ENCODE data around the gene PDS5B. TPM values are rescaled to one million over a fixed set of nuclear protein-coding genes. Genes with fewer than 3 reads are reported as not detected.

The PDS5B gene
- total and polyA plus RNA-seq, 10 of the 15 experiments (the other 5 are each of a cell fraction or from before 2014, with no cell fraction given), result 15.4 to 55.3 (median 30.7) TPM

DNA sequence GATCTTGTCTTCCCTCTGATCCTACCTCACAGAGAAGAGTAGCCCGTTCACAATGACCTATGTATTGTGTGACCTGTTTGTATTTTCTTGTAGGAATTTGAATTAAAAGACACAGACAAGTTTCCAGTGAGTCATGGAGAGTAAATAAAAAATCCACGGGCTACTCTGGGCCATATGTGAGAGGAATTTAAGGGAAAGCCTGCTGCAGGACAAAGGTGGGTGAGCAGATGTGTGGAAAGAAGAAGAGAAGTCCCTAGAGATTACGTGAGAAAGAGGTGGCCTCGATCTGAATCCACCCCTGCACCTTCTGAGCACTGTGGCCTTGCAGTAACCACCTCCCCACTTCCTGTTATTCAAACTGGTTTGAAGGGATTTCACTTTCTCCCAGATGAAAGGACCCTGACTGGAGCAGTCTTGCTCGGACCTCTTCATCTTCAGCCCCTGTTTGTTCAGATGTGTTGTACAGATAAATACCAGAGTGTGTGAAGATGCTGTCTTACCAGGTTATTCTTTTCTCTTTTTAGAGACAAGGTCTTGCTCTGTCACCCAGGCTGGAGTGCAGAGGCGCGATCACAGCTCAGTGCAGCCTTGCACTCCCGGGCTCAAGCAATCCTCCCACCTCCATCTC lies 205.4 kb downstream of the PDS5B start (continued):
- TF ChIP-seq EP300 (IDR thresholded peaks at IDR 0.05; ENCODE audit: borderline replicate concordance in 1 of 2, control insufficient read depth in 1 of 2, low read depth in 2 of 2, low read length in 2 of 2) (peak in 1 of 2 experiments; percentile 39; a peak in 1 of 4 replicates), MEF2B (IDR thresholded peaks at IDR 0.05; ENCODE audit: partially characterized antibody, poor library complexity, severe bottlenecking) (peak; percentile 94), JUNB (IDR thresholded peaks at IDR 0.05) (no peak), FOXM1 (IDR thresholded peaks at IDR 0.05; ENCODE audit: low read depth, low read length) (peak; percentile 38; the same call in 1 of the 2 replicates), MXI1 (IDR thresholded peaks at IDR 0.05; ENCODE audit: low read depth, low read length) (no peak), RELA (IDR thresholded peaks at IDR 0.05; ENCODE audit: borderline replicate concordance, partially characterized antibody) (no peak), SMARCA5 (IDR thresholded peaks at IDR 0.05) (no peak), MTA2 (IDR thresholded peaks at IDR 0.05; ENCODE audit: low read depth) (peak; percentile 51; the same call in 1 of the 2 replicates), POLR2A (IDR thresholded peaks at IDR 0.05; ENCODE audit: low read depth, low read length) (no peak), SMC3 (IDR thresholded peaks at IDR 0.05; ENCODE audit: borderline replicate concordance, low read length) (no peak), PAX8 (IDR thresholded peaks at IDR 0.05) (no peak), GABPA (IDR thresholded peaks at IDR 0.05; ENCODE audit: low read depth) (no peak), KLF5 (IDR thresholded peaks at IDR 0.05; ENCODE audit: partially characterized antibody) (no peak), HDAC6 (IDR thresholded peaks at IDR 0.05; ENCODE audit: unreplicated experiment) (no peak), IRF4 (IDR thresholded peaks at IDR 0.05; ENCODE audit: low read depth, low read length) (peak; percentile 62), POLR2AphosphoS2 (IDR thresholded peaks at IDR 0.05; ENCODE audit: low read depth, low read length) (no peak), TCF7 (IDR thresholded peaks at IDR 0.05; ENCODE audit: borderline replicate concordance) (no peak), EGR1 (IDR thresholded peaks at IDR 0.05; ENCODE audit: borderline replicate concordance in 1 of 2, low read depth in 2 of 2, low read length in 2 of 2) (no peak), ZNF622 (IDR thresholded peaks at IDR 0.05) (no peak), ZNF384 (IDR thresholded peaks at IDR 0.05; ENCODE audit: borderline replicate concordance, low read depth, low read length) (no peak), LARP7 (IDR thresholded peaks at IDR 0.05) (0 out of 2 replicates have a peak, but pooled peaks have one; percentile 32), SUZ12 (IDR thresholded peaks at IDR 0.05; ENCODE audit: unreplicated experiment) (no peak), MEF2A (IDR thresholded peaks at IDR 0.05; ENCODE audit: insufficient read depth, low read depth, low read length) (no peak), JUND (IDR thresholded peaks at IDR 0.05; ENCODE audit: low read depth, low read length) (no peak), FOXK2 (IDR thresholded peaks at IDR 0.05) (no peak), TCF12 (IDR thresholded peaks at IDR 0.05; ENCODE audit: low read depth, low read length) (no peak; the same call in 1 of the 2 replicates), SMAD1 (IDR thresholded peaks at IDR 0.05; ENCODE audit: low read depth, partially characterized antibody) (no peak), BRCA1 (IDR thresholded peaks at IDR 0.05; ENCODE audit: low read depth, low read length) (no peak), CBX3 (IDR thresholded peaks at IDR 0.05; ENCODE audit: borderline replicate concordance, low read depth) (no peak), KAT2A (conservative IDR thresholded peaks at IDR 0.05; ENCODE audit: control insufficient read depth, low read depth, low read length) (no peak)
- TF ChIP-seq, protein P1, sequence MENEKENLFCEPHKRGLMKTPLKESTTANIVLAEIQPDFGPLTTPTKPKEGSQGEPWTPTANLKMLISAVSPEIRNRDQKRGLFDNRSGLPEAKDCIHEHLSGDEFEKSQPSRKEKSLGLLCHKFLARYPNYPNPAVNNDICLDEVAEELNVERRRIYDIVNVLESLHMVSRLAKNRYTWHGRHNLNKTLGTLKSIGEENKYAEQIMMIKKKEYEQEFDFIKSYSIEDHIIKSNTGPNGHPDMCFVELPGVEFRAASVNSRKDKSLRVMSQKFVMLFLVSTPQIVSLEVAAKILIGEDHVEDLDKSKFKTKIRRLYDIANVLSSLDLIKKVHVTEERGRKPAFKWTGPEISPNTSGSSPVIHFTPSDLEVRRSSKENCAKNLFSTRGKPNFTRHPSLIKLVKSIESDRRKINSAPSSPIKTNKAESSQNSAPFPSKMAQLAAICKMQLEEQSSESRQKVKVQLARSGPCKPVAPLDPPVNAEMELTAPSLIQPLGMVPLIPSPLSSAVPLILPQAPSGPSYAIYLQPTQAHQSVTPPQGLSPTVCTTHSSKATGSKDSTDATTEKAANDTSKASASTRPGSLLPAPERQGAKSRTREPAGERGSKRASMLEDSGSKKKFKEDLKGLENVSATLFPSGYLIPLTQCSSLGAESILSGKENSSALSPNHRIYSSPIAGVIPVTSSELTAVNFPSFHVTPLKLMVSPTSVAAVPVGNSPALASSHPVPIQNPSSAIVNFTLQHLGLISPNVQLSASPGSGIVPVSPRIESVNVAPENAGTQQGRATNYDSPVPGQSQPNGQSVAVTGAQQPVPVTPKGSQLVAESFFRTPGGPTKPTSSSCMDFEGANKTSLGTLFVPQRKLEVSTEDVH (IDR thresholded peaks at IDR 0.05; ENCODE audit: low read depth, partially characterized antibody), result no peak
- TF ChIP-seq, protein P2, sequence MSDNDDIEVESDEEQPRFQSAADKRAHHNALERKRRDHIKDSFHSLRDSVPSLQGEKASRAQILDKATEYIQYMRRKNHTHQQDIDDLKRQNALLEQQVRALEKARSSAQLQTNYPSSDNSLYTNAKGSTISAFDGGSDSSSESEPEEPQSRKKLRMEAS (IDR thresholded peaks at IDR 0.05; ENCODE audit: low read depth, low read length), result no peak

All from GM12878 (cell line).